Ishikawa (cell line): ENCODE results near the gene CCDC141.

Experiments
- CEBPB ChIP-seq: IDR thresholded peaks from 2 replicates; pipeline ENCODE4 v1.6.1; 2012
- CREB1 ChIP-seq: IDR thresholded peaks from 2 replicates; pipeline ENCODE4 v1.6.1; 2012; ENCODE audit warnings: low read depth
- EGR1 ChIP-seq: IDR thresholded peaks from 2 replicates; pipeline ENCODE4 v1.6.1; 2012
- FOXM1 ChIP-seq: IDR thresholded peaks from 2 replicates; pipeline ENCODE4 v1.6.1; 2012; ENCODE audit warnings: low read depth, borderline replicate concordance
- MAX ChIP-seq: IDR thresholded peaks from 2 replicates; pipeline ENCODE4 v1.6.1; 2012
- NFIC ChIP-seq: IDR thresholded peaks from 2 replicates; pipeline ENCODE4 v1.6.1; 2012
- RAD21 ChIP-seq: IDR thresholded peaks from 2 replicates; pipeline ENCODE4 v1.6.1; 2012; ENCODE audit warnings: low read depth
- TAF1 ChIP-seq: IDR thresholded peaks from 2 replicates; pipeline ENCODE4 v1.6.1; 2012; ENCODE audit warnings: low read depth, mild to moderate bottlenecking
- TCF12 ChIP-seq: IDR thresholded peaks from 2 replicates; pipeline ENCODE4 v1.6.1; 2012; ENCODE audit warnings: low read depth
- TEAD4 ChIP-seq: IDR thresholded peaks from 2 replicates; pipeline ENCODE4 v1.6.1; 2012
- USF1 ChIP-seq: IDR thresholded peaks from 2 replicates; pipeline ENCODE4 v1.6.1; 2012
- YY1 ChIP-seq: IDR thresholded peaks from 2 replicates; pipeline ENCODE4 v1.6.1; 2012; ENCODE audit warnings: low read depth
- ZBTB7A ChIP-seq: IDR thresholded peaks from 2 replicates; pipeline ENCODE4 v1.6.1; 2012; ENCODE audit warnings: low read depth

Gene CCDC141

GRCh38 chr2:178787155-178787554, 262.8 kb downstream of the CCDC141 start:
- no peak for TF ChIP-seq USF1
- no peak for TF ChIP-seq CEBPB
- no peak for TF ChIP-seq TEAD4

- TF ChIP-seq RAD21 (no peak), ZBTB7A (no peak), FOXM1 (no peak), YY1 (no peak), TCF12 (no peak)
These were observed 266.0 kb downstream of the CCDC141 start for GRCh38 chr2:178783889-178784288.

GRCh38 chr2:178782236-178782635, 267.7 kb downstream of the CCDC141 start:
- TF ChIP-seq TCF12: no peak
- no peak for TF ChIP-seq RAD21
- no peak for TF ChIP-seq NFIC
- no peak for TF ChIP-seq FOXM1
- no peak for TF ChIP-seq CREB1
- TF ChIP-seq TAF1: no peak
- no peak for TF ChIP-seq MAX
- no peak for TF ChIP-seq EGR1
- TF ChIP-seq ZBTB7A: no peak
